Esophagus squamous epithelium (tissue), 5 donors: ENCODE results near the gene IL10RA. TPM values are rescaled to one million over a fixed set of nuclear protein-coding genes. Genes with fewer than 3 reads are reported as not detected.

Experiments
- DNase-seq: peaks from one replicate; lab custom pipeline; 2025; lab: John Stamatoyannopoulos, UW
- H3K27ac ChIP-seq, 4 donors: fragments of 200-600 bp; sonication (generic); one replicate each; pipeline ENCODE4 v1.5.1; 2016 to 2019; ENCODE audit warnings: mild to moderate bottlenecking in 1 of 4
- H3K27me3 ChIP-seq, 4 donors: fragments of 200-600 bp; sonication (generic); 1 replicate in 3 of 4; 2 replicates in 1 of 4; pipeline versions ENCODE4 v1.5.1 to v1.6.0; 2017 to 2021; ENCODE audit warnings: antibody characterized with exemption in 1 of 4
- H3K36me3 ChIP-seq, 3 donors: fragments of 200-600 bp; sonication (generic); one replicate each; pipeline ENCODE4 v1.5.1; 2016 to 2019
- H3K4me1 ChIP-seq, 3 donors: fragments of 200-600 bp; sonication (generic); one replicate each; pipeline ENCODE4 v1.5.1; 2017 to 2019
- H3K4me3 ChIP-seq, 4 donors: fragments of 200-600 bp; sonication (generic); 1 replicate in 3 of 4; 2 replicates in 1 of 4; pipeline ENCODE4 v1.5.1; 2016 to 2019; ENCODE audit warnings: mild to moderate bottlenecking in 2 of 4, moderate library complexity in 1 of 4
- H3K9me3 ChIP-seq, 3 donors: fragments of 200-600 bp; sonication (generic); one replicate each; pipeline ENCODE4 v1.5.1; 2016 to 2019
- POLR2A ChIP-seq, 4 donors: fragments of 450-650 bp; IDR thresholded peaks; one replicate each; pipeline ENCODE4 v1.6.1; 2017; ENCODE audit warnings: antibody characterized with exemption in 4 of 4, mild to moderate bottlenecking in 4 of 4, moderate library complexity in 3 of 4
- WGBS, 2 donors: methylation state at CpG; one replicate each; pipeline ENCODE4 v1.1.5; 2018; 5-methylcytosine and 5-hydroxymethylcytosine counted together
- intact Hi-C: fragments of 100-400 bp; cut with DNase I; formaldehyde crosslinking; loops from one replicate; pipeline ENCODE4 v1.15.0; 2022
- total RNA-seq, 4 donors: library from RNA; depleted of rRNA; stranded (reverse); fragments of >200 nt; gene quantifications; one replicate each; pipeline ENCODE4 v1.1.0, GENCODE V29; 2016
- TF ChIP-seq, protein P1 (sequence below), 6 experiments: fragments of 450-650 bp in 4 of 6; fragments of 200-600 bp in 2 of 6; sonication (generic) in 2 of 6; IDR thresholded peaks; one replicate each; pipeline ENCODE4 v1.5.1; 2016 to 2019; ENCODE audit warnings: antibody characterized with exemption in 6 of 6, mild to moderate bottlenecking in 4 of 6, moderate library complexity in 4 of 6
- donor health status: DM: yes; HTN: yes; CAD: no.

The IL10RA gene
- total RNA-seq, 4 donors from 2014 or later, result 2.2 to 21.2 (median 11.3) TPM

- no peak for DNase-seq
- peaks cover 0 to 44% (median 0%) of the 10 kb centered on the region in 4 donors for H3K27me3 ChIP-seq
- intact Hi-C loops, result loop anchor here (5.0 kb wide), 2 partner anchors 102 to 207 kb away; no protein-coding TSS in a partner anchor
- H3K4me3 ChIP-seq, result no peak overlapping the region
- 96 to 100% methylated on average over 5 of the region's 6 CpGs for WGBS, 2 donors
- H3K9me3 ChIP-seq, result no peaks in the 10 kb centered on the region
- no peak for TF ChIP-seq POLR2A (IDR thresholded peaks at IDR 0.05)
- TF ChIP-seq, protein P1, sequence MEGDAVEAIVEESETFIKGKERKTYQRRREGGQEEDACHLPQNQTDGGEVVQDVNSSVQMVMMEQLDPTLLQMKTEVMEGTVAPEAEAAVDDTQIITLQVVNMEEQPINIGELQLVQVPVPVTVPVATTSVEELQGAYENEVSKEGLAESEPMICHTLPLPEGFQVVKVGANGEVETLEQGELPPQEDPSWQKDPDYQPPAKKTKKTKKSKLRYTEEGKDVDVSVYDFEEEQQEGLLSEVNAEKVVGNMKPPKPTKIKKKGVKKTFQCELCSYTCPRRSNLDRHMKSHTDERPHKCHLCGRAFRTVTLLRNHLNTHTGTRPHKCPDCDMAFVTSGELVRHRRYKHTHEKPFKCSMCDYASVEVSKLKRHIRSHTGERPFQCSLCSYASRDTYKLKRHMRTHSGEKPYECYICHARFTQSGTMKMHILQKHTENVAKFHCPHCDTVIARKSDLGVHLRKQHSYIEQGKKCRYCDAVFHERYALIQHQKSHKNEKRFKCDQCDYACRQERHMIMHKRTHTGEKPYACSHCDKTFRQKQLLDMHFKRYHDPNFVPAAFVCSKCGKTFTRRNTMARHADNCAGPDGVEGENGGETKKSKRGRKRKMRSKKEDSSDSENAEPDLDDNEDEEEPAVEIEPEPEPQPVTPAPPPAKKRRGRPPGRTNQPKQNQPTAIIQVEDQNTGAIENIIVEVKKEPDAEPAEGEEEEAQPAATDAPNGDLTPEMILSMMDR (IDR thresholded peaks at IDR 0.05), result no peak
- no peak overlapping the region for H3K27ac ChIP-seq
- peaks cover 0 to 38% (median 12%) of the 10 kb centered on the region in 3 donors for H3K4me1 ChIP-seq
- H3K36me3 ChIP-seq, result no peaks in the 10 kb centered on the region
Observed at GRCh38 chr11:118049771-118050170, 63.6 kb downstream of the IL10RA start.

DNA sequence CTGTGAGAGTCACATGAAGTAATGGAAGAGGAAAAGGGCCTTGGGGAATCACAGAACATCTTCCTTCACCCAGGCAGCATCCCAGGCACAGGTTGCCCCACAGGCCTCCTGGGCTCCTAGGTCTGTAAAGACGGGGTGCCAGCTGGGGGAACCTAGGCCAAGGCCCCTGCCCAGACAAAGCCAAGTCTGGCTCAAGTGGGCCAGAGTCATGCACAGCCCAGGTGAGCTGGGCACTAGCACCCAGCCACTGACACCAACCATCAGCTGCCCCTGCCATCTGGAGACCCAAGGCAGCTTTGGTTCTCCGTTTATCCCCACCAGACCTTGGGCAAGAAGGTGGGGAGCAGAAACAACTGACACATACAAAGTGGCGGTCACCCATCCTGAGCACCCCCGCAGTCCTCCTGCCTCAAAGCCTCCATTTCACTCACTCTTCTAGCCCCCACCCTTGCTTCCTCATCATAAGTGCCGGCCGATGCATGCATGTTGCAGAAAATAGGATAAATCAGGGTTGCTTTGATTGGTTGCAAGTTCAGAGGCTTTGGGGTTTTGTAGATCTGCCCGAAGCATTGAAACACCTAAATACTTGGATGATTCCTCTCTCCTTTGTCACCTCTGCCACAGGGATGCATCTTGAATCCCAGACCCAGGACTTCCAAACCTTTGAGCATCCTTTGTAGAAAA is 64.2 kb downstream of the IL10RA start:
- Histone ChIP-seq H3K27ac (no peak overlapping the region), H3K36me3 (no peaks in the 10 kb centered on the region), H3K27me3 (peaks cover 0 to 41% (median 0%) of the 10 kb centered on the region in 4 donors), H3K4me3 (no peak overlapping the region), H3K9me3 (no peaks in the 10 kb centered on the region), H3K4me1 (peaks cover 0 to 33% (median 12%) of the 10 kb centered on the region in 3 donors)
- DNase-seq, result no peak
- 91 to 92% methylated on average over 6 to 7 of the region's 7 CpGs for WGBS, 2 donors
- TF ChIP-seq, protein P1 (IDR thresholded peaks at IDR 0.05), result no peak
- no peak for TF ChIP-seq POLR2A (IDR thresholded peaks at IDR 0.05)
- intact Hi-C loops, result loop anchor here (5.0 kb wide), 2 partner anchors 103 to 208 kb away; no protein-coding TSS in a partner anchor

Other genes with a start within 250 kb of the IL10RA start
- under 1 TPM in 2 of 4 donors, not detected in 2; 0.04 to 0.19 TPM for gene DSCAML1, start 189.2 kb upstream of the IL10RA start, total RNA-seq
- under 1 TPM in 2 of 4 donors, not detected in 2; 0.19 to 0.95 TPM for gene FXYD2, start 161.7 kb upstream of the IL10RA start, total RNA-seq
- 10 to 100 TPM in 1 of 4 donors, 1 to 10 TPM in 2, under 1 TPM in 1; 0.61 to 27.7 (median 2.1) TPM for gene FXYD6, start 109.7 kb upstream of the IL10RA start, total RNA-seq
- gene TMPRSS13, start 57.0 kb upstream of the IL10RA start, total RNA-seq, result 10 to 100 TPM; 11.1 to 31.7 (median 21.0) TPM
- 100 to 1,000 TPM; 142 to 197 (median 161) TPM for gene TMPRSS4, start 90.7 kb downstream of the IL10RA start, total RNA-seq
- gene SMIM35, start 100.6 kb downstream of the IL10RA start, total RNA-seq, result not detected
- gene SCN4B, start 166.4 kb downstream of the IL10RA start, total RNA-seq, result 1 to 10 TPM in 3 of 4 donors, under 1 TPM in 1; 0.87 to 4.2 (median 1.3) TPM
- gene SCN2B, start 190.2 kb downstream of the IL10RA start, total RNA-seq, result 1 to 10 TPM in 1 of 4 donors, under 1 TPM in 1, not detected in 2; 0.38 to 1.1 TPM
- 10 to 100 TPM in 2 of 4 donors, 1 to 10 TPM in 2; 2.2 to 17.9 (median 9.5) TPM for gene JAML, start 238.6 kb downstream of the IL10RA start, total RNA-seq